Measurements from ENCODE around the gene RNF130.

The RNF130 gene

DNA sequence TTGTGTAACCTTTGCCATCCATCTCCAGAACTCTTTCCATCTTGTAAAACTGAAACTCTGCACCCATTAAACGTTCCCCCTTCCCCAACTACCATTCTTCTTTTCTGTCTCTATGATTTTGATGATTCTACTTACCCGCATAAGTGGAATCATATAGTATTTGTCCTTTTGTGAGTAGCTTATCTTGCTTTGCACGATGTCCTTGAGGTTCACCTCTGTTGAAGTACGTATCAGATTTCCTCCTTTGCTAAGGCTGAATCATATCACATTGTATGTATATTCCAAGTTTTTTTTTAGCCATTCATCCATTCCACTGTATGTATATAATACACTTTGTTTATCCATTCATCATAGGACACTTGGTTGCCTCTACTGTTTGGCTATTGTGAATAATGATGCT lies 2.9 kb upstream of the RNF130 start:
- POLR2A ChIA-PET = no interaction called here
- CTCF ChIA-PET = interaction anchor here (0.7 to 1.8 kb wide), 2 partner anchors 16 to 198 kb away, joined by 3 to 5 read pairs; no protein-coding TSS in a partner anchor
- Histone ChIP-seq H3K4me1 (ENCODE audit: control insufficient read depth, insufficient read depth, low read length) (no peaks in the 10 kb centered on the region), H3K36me3 (ENCODE audit: control insufficient read depth in 2 of 2, insufficient read depth in 1 of 2, low read length in 2 of 2) (no peaks in the 10 kb centered on the region), H3K27ac (ENCODE audit: extremely low read depth, low read depth, low read length) (no peak overlapping the region), H3K4me3 (ENCODE audit: low read depth, low read length) (no peak overlapping the region), H3K9me3 (ENCODE audit: control insufficient read depth, insufficient read depth, low read depth, low read length) (no peaks in the 10 kb centered on the region)
- TF ChIP-seq ZSCAN30 (tag by site-specific recombination; IDR thresholded peaks at IDR 0.05) = no peak
- TF ChIP-seq, protein P1, sequence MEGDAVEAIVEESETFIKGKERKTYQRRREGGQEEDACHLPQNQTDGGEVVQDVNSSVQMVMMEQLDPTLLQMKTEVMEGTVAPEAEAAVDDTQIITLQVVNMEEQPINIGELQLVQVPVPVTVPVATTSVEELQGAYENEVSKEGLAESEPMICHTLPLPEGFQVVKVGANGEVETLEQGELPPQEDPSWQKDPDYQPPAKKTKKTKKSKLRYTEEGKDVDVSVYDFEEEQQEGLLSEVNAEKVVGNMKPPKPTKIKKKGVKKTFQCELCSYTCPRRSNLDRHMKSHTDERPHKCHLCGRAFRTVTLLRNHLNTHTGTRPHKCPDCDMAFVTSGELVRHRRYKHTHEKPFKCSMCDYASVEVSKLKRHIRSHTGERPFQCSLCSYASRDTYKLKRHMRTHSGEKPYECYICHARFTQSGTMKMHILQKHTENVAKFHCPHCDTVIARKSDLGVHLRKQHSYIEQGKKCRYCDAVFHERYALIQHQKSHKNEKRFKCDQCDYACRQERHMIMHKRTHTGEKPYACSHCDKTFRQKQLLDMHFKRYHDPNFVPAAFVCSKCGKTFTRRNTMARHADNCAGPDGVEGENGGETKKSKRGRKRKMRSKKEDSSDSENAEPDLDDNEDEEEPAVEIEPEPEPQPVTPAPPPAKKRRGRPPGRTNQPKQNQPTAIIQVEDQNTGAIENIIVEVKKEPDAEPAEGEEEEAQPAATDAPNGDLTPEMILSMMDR (tag by site-specific recombination; IDR thresholded peaks at IDR 0.05) = no peak
- TF ChIP-seq ZNF16 (tag by site-specific recombination; IDR thresholded peaks at IDR 0.05; ENCODE audit: low read depth) = no peak
- TF ChIP-seq ZFP41 (tag by site-specific recombination; IDR thresholded peaks at IDR 0.05; ENCODE audit: borderline replicate concordance) = no peak
- TF ChIP-seq ZNF792 (tag by site-specific recombination; IDR thresholded peaks at IDR 0.05) = no peak
- no peak for TF ChIP-seq KLF7 (tag by site-specific recombination; IDR thresholded peaks at IDR 0.05; ENCODE audit: borderline replicate concordance)
- no peak for TF ChIP-seq ZNF677 (tag by site-specific recombination; IDR thresholded peaks at IDR 0.05)
- no peak for TF ChIP-seq ZNF670 (tag by site-specific recombination; IDR thresholded peaks at IDR 0.05; ENCODE audit: low read depth)

DNA sequence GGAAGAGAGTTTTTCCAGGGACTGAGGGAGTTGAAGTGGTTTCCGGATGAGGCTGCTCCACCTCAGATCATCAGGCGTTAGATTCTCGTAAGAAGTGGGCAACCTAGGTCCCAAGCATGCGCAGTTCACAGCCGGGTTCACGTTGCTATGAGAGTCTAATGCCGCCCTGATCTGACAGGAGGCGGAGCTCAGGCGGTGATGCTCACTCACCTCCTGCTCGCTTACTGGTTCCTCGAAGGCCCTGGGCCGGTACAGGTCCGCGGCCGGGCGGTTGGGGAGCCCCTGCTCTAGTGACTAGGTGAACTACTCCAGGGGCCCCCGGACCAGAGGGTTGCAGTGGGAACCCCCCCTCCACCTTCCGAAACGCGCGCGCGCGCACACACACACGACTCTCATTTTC lies 997 bp upstream of the RNF130 start:
- CTCF ChIA-PET = no interaction called here

DNA sequence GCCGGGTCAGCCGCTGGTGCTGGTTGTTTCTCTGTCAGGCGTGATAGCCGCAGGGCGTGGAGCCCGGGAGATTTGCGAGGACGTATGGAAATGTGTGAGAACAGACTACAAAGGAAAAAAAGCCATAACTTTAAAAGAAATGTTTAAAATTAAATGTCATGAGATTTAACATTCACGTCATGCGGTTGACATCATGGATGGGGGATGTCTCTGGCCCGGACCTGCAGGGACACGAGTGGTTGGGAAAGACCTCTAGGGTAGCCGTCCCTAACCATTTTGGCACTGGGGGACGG lies 643 bp upstream of the RNF130 start:
- H3K9me3 ChIP-seq (ENCODE audit: control insufficient read depth, insufficient read depth, low read depth, low read length) = no peaks in the 10 kb centered on the region
- peak overlapping the region; percentile 88; the same call in 1 of the 2 replicates for H3K27ac ChIP-seq (ENCODE audit: extremely low read depth, low read depth, low read length)
- no peak overlapping the region for H3K4me3 ChIP-seq (ENCODE audit: low read depth, low read length)
- 0 out of 2 replicates have a peak, but pooled peaks cover 4% of the 10 kb centered on the region for H3K4me1 ChIP-seq (ENCODE audit: control insufficient read depth, insufficient read depth, low read length)
- CTCF ChIA-PET = no interaction called here
- POLR2A ChIA-PET = no interaction called here
- no peaks in the 10 kb centered on the region for H3K36me3 ChIP-seq (ENCODE audit: control insufficient read depth in 2 of 2, insufficient read depth in 1 of 2, low read length in 2 of 2)
- TF ChIP-seq, protein P2, sequence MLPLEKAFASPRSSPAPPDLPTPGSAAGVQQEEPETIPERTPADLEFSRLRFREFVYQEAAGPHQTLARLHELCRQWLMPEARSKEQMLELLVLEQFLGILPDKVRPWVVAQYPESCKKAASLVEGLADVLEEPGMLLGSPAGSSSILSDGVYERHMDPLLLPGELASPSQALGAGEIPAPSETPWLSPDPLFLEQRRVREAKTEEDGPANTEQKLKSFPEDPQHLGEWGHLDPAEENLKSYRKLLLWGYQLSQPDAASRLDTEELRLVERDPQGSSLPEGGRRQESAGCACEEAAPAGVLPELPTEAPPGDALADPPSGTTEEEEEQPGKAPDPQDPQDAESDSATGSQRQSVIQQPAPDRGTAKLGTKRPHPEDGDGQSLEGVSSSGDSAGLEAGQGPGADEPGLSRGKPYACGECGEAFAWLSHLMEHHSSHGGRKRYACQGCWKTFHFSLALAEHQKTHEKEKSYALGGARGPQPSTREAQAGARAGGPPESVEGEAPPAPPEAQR (tag by site-specific recombination; IDR thresholded peaks at IDR 0.05) = 0 out of 2 replicates have a peak, but pooled peaks have one; percentile 10
- TF ChIP-seq, protein P3, sequence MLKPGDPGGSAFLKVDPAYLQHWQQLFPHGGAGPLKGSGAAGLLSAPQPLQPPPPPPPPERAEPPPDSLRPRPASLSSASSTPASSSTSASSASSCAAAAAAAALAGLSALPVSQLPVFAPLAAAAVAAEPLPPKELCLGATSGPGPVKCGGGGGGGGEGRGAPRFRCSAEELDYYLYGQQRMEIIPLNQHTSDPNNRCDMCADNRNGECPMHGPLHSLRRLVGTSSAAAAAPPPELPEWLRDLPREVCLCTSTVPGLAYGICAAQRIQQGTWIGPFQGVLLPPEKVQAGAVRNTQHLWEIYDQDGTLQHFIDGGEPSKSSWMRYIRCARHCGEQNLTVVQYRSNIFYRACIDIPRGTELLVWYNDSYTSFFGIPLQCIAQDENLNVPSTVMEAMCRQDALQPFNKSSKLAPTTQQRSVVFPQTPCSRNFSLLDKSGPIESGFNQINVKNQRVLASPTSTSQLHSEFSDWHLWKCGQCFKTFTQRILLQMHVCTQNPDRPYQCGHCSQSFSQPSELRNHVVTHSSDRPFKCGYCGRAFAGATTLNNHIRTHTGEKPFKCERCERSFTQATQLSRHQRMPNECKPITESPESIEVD (tag by site-specific recombination; IDR thresholded peaks at IDR 0.05) = no peak
- TF ChIP-seq ZNF324 (tag by site-specific recombination; IDR thresholded peaks at IDR 0.05) = 0 out of 2 replicates have a peak, but pooled peaks have one; percentile 75
- TF ChIP-seq ZSCAN16 (tag by site-specific recombination; IDR thresholded peaks at IDR 0.05) = no peak
- TF ChIP-seq ZSCAN23 (tag by site-specific recombination; IDR thresholded peaks at IDR 0.05) = no peak
- TF ChIP-seq ZNF146 (tag by site-specific recombination; IDR thresholded peaks at IDR 0.05) = no peak
- TF ChIP-seq ZNF266 (tag by site-specific recombination; IDR thresholded peaks at IDR 0.05; ENCODE audit: low read depth) = no peak
- no peak for TF ChIP-seq ZNF785 (tag by site-specific recombination; IDR thresholded peaks at IDR 0.05)
- TF ChIP-seq, protein P4, sequence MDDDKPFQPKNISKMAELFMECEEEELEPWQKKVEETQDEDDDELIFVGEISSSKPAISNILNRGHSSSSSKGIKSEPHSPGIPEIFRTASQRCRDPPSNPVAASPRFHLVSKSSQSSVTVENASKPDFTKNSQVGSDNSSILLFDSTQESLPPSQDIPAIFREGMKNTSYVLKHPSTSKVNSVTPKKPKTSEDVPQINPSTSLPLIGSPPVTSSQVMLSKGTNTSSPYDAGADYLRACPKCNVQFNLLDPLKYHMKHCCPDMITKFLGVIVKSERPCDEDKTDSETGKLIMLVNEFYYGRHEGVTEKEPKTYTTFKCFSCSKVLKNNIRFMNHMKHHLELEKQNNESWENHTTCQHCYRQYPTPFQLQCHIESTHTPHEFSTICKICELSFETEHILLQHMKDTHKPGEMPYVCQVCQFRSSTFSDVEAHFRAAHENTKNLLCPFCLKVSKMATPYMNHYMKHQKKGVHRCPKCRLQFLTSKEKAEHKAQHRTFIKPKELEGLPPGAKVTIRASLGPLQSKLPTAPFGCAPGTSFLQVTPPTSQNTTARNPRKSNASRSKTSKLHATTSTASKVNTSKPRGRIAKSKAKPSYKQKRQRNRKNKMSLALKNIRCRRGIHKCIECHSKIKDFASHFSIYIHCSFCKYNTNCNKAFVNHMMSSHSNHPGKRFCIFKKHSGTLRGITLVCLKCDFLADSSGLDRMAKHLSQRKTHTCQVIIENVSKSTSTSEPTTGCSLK (tag by site-specific recombination; IDR thresholded peaks at IDR 0.05) = no peak
- TF ChIP-seq GLIS2 (tag by site-specific recombination; IDR thresholded peaks at IDR 0.05) = no peak
- TF ChIP-seq ZNF610 (tag by site-specific recombination; IDR thresholded peaks at IDR 0.05; ENCODE audit: borderline replicate concordance) = no peak
- TF ChIP-seq, protein P5, sequence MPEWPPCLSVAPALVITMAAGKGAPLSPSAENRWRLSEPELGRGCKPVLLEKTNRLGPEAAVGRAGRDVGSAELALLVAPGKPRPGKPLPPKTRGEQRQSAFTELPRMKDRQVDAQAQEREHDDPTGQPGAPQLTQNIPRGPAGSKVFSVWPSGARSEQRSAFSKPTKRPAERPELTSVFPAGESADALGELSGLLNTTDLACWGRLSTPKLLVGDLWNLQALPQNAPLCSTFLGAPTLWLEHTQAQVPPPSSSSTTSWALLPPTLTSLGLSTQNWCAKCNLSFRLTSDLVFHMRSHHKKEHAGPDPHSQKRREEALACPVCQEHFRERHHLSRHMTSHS (tag by site-specific recombination; IDR thresholded peaks at IDR 0.05) = no peak
- no peak; the same call in 1 of the 2 replicates for TF ChIP-seq ZFP69B (tag by site-specific recombination; IDR thresholded peaks at IDR 0.05)
- TF ChIP-seq, protein P6, sequence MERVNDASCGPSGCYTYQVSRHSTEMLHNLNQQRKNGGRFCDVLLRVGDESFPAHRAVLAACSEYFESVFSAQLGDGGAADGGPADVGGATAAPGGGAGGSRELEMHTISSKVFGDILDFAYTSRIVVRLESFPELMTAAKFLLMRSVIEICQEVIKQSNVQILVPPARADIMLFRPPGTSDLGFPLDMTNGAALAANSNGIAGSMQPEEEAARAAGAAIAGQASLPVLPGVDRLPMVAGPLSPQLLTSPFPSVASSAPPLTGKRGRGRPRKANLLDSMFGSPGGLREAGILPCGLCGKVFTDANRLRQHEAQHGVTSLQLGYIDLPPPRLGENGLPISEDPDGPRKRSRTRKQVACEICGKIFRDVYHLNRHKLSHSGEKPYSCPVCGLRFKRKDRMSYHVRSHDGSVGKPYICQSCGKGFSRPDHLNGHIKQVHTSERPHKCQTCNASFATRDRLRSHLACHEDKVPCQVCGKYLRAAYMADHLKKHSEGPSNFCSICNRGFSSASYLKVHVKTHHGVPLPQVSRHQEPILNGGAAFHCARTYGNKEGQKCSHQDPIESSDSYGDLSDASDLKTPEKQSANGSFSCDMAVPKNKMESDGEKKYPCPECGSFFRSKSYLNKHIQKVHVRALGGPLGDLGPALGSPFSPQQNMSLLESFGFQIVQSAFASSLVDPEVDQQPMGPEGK (tag by site-specific recombination; IDR thresholded peaks at IDR 0.05) = no peak

More for the DNA sequence above, 997 bp upstream of the RNF130 start:
- POLR2A ChIA-PET = no interaction called here
- H3K27ac ChIP-seq (ENCODE audit: extremely low read depth, low read depth, low read length) = no peak overlapping the region
- H3K4me1 ChIP-seq (ENCODE audit: control insufficient read depth, insufficient read depth, low read length) = 0 out of 2 replicates have a peak, but pooled peaks cover 4% of the 10 kb centered on the region
- no peaks in the 10 kb centered on the region for H3K36me3 ChIP-seq (ENCODE audit: control insufficient read depth in 2 of 2, insufficient read depth in 1 of 2, low read length in 2 of 2)
- H3K4me3 ChIP-seq (ENCODE audit: low read depth, low read length) = no peak overlapping the region
- TF ChIP-seq ZNF830 (tag by site-specific recombination; IDR thresholded peaks at IDR 0.05; ENCODE audit: low read depth) = no peak
- no peaks in the 10 kb centered on the region for H3K9me3 ChIP-seq (ENCODE audit: control insufficient read depth, insufficient read depth, low read depth, low read length)

Measured in HEK293 (cell line).